Heart left ventricle (tissue), 13 donors: ENCODE measurements around the gene SLC2A9.

ENCODE experiments used
- POLR2A ChIP-seq, 2 donors: fragments of 450-650 bp; IDR thresholded peaks; one replicate each; pipeline ENCODE4 v1.6.1; 2017; ENCODE audit warnings: antibody characterized with exemption in 2 of 2, mild to moderate bottlenecking in 2 of 2, moderate library complexity in 2 of 2
- TF ChIP-seq, protein P1 (sequence below), 12 donors: fragments of 200-600 bp; sonication (generic) in 4 of 12; IDR thresholded peaks; one replicate each; pipeline versions ENCODE4 v1.5.0 to v1.8.0; 2018 to 2022; ENCODE audit warnings: antibody characterized with exemption in 12 of 12, mild to moderate bottlenecking in 5 of 12
- donor health status: ischemic (EF 13 %, LVEDD 7.1; RV severe dilation, severe dysfunction).
- donor health status: DM: no; HTN: yes; CAD: no.
- donor health status: DM: no; HTN: no; CAD: no.
- donor health status: ischemic (EF 25% LVEDD 6.9; RV normal size, moderate dysfunction).
- donor health status: ischemic (EF 25% LVEDD 5.7; RV mildly dilated, moderate dysfunction).
- donor health status: ischemic (EF 35%, LVEDD 5.7; RV mildly dilated, moderate dysfunction).
- donor health status: nonischemic (EF 11% LVEDD 7.7; RV severe dilation, severe dysfunction).
- donor health status: DM: yes; HTN: yes; CAD: no.
- donor health status: PGD.
- donor health status: ischemic (EF 29% LVEDD 5.4; RV normal size, mild dysfunction).
- donor health status: nonischemic (EF 23%, LVEDD 6.1; RV moderate dilation, normal function).

GRCh38 chr4:9931146-9931545, 90.2 kb downstream of the SLC2A9 start:
- TF ChIP-seq, protein P1, sequence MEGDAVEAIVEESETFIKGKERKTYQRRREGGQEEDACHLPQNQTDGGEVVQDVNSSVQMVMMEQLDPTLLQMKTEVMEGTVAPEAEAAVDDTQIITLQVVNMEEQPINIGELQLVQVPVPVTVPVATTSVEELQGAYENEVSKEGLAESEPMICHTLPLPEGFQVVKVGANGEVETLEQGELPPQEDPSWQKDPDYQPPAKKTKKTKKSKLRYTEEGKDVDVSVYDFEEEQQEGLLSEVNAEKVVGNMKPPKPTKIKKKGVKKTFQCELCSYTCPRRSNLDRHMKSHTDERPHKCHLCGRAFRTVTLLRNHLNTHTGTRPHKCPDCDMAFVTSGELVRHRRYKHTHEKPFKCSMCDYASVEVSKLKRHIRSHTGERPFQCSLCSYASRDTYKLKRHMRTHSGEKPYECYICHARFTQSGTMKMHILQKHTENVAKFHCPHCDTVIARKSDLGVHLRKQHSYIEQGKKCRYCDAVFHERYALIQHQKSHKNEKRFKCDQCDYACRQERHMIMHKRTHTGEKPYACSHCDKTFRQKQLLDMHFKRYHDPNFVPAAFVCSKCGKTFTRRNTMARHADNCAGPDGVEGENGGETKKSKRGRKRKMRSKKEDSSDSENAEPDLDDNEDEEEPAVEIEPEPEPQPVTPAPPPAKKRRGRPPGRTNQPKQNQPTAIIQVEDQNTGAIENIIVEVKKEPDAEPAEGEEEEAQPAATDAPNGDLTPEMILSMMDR (IDR thresholded peaks at IDR 0.05): no peak
- TF ChIP-seq POLR2A (IDR thresholded peaks at IDR 0.05): no peak
